ES-I3 (cell line): Measurements from ENCODE around the gene FGGY.
"Not testable (repeated sequence)": the region's sequence is repeated elsewhere in the genome, so short reads cannot be mapped to it uniquely, and the experiment has no call there.

Experiments
- H3K36me3 ChIP-seq: 2 replicates; pipeline ENCODE4 v1.6.1; 2013; ENCODE audit warnings: mild to moderate bottlenecking, low read length, control low read depth, moderate library complexity; ENCODE audit not compliant: insufficient read depth
- H3K4me1 ChIP-seq: 2 replicates; pipeline ENCODE4 v1.6.1; 2013; ENCODE audit warnings: mild to moderate bottlenecking, control low read depth, low read length; ENCODE audit not compliant: insufficient read depth
- H3K9ac ChIP-seq: 2 replicates; pipeline ENCODE4 v1.6.1; 2013; ENCODE audit warnings: low read depth, mild to moderate bottlenecking, low read length, moderate library complexity
- H3K9me3 ChIP-seq: 2 replicates; pipeline ENCODE4 v1.6.1; 2013; ENCODE audit warnings: mild to moderate bottlenecking, low read length, moderate library complexity; ENCODE audit not compliant: control insufficient read depth, insufficient read depth

Gene FGGY

DNA sequence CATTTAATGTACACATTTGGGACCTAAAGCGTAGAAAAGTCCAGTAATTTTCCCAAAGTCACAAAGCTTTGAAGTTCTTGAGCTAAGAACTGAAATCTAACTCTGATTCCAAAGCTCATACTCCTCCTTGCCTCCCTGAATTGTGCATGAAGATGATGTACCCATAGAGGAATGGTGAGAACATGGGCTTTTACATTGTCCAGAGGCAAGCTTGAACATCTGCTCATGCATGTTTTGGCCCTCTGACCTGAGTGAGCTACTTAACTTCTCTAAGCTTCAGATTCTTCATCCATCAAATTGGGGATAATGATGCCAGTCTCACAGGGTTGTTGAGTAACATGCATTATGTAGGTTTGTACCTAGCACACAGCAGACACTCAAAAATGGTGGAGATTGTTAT, 259.5 kb downstream of the FGGY start:
- Histone ChIP-seq H3K4me1 (no peaks in the 10 kb centered on the region), H3K9ac (no peak overlapping the region), H3K36me3 (no peaks in the 10 kb centered on the region), H3K9me3 (no peaks in the 10 kb centered on the region; the same call in 1 of the 2 replicates)

DNA sequence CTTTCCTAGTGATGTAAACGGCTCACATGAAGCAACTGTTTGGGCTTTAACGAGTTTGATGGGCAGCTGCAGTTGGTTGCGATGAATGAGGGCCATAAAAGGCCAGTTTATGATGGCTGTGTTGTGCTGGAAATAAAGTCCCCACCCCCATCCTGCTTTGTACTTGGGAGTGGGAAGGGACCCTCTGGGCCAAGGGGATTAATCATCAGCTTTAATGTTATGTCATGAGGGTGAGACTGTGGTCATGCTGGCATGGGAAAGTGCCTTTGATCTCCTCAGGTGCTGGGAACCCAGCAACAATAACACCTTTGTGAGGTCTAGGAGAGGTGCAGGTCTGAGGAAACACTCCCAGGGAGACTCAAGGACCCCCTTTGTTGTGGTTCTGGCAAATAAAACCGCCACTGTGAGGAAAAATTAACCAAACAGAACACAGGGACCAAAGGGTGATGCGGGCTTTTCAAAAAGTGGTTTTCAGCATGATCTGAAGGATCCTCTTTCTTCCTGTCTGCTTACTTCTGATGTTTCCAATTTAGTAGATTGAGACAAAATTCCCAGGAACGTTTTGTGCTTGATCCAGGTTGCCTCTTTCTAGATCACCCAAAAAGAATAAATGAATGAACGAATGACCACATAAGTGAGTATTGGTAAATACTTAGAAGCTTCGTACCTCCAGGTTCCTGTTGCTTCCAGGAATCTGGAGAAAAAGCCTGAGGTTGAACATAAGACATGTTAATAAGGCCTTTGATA, 260.1 kb downstream of the FGGY start:
- no peaks in the 10 kb centered on the region; the same call in none of the 2 replicates for H3K9me3 ChIP-seq
- H3K4me1 ChIP-seq: no peaks in the 10 kb centered on the region
- no peaks in the 10 kb centered on the region for H3K36me3 ChIP-seq
- no peak overlapping the region for H3K9ac ChIP-seq

DNA sequence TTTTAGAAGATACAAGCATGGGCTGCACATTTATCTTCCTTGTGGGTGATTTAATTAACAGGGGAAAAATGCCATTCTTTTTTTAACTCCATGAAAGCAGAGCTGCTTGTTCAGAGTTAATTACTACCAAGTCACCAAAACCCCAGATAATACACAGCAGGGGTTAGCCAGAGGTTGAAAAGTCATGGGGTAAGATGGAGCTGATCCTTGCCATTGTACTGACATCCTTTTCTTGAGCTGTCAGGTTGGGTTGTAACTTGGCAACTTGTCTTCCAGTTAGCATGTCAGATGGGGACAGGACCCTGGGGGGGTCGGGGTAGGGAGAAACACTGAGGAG, 260.6 kb downstream of the FGGY start:
- Histone ChIP-seq H3K9me3 (no peaks in the 10 kb centered on the region; the same call in none of the 2 replicates), H3K36me3 (no peaks in the 10 kb centered on the region), H3K4me1 (no peaks in the 10 kb centered on the region), H3K9ac (no peak overlapping the region)

DNA sequence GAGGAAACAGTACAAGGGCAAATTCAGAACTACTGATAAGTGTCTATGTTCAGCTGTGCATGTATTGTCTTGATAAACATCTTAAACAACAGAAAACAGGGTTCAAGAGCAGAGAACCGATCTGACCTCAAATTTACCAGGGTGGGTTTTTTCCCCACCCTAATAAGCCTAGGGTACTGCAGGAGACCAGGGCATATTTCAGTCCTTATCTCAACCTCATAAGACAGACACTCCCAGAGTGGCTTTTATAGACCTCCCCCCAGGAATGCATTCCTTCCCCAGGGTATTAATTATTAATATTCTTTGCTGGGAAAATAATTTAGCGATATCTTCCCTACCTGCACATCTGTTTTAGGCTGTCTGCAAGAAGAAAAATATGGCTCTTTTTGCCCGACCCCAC, 261.7 kb downstream of the FGGY start:
- H3K9ac ChIP-seq, H3K36me3 ChIP-seq, H3K4me1 ChIP-seq, H3K9me3 ChIP-seq: not testable (repeated sequence)

DNA sequence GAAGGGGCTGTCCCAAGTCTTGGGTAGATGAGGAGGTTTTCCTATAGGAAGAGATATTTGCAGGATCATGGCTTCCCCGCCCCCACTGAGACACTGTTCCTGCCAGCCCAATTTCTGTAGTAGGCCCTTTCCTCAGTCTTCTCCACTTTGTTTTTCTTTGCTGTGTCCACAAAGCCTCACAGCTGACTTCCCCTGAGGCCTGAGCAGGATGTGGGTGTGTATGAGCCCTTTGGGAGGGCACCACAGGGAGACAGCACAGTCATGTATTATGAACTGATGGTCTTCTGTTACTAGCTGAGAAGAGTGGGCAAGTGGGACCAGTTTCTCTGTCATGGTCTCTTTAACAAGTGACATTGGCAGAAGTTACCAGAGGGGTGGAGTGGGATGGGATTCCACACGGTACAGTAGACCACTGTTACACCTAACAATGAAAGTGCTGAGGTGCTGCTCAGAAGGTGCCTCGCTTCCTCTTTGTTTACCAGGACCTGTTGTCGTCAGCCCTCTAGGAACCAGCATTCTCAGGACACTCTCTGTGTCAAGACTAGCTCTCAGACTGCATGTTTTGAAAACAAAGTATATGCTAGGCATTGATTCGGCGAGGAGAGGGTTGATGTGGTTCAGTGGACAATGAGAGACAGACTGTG, 264.0 kb downstream of the FGGY start:
- H3K36me3 ChIP-seq: no peaks in the 10 kb centered on the region
- no peaks in the 10 kb centered on the region; the same call in none of the 2 replicates for H3K9me3 ChIP-seq
- H3K9ac ChIP-seq: no peak overlapping the region
- H3K4me1 ChIP-seq: no peaks in the 10 kb centered on the region

DNA sequence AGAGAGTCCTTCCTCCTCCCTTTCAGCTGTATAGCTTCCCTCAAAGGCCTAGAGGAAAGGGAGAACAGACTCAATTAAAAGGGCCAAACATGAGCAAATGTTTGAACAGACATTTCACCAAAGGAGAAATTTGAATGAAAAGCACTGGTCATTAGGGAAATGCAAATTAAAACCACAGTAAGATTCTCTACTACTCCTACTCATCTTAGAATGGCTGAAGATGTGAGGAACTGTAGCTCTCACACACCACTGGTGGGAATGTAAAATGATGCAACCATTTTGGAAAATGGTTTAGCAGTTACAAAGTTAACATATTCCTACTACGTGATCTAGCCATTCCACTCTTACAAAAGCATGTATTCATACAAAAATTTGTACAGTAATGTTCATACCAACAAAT, 264.9 kb downstream of the FGGY start:
- Histone ChIP-seq H3K36me3 (no peaks in the 10 kb centered on the region), H3K9me3 (no peaks in the 10 kb centered on the region; the same call in none of the 2 replicates), H3K9ac (no peak overlapping the region), H3K4me1 (no peaks in the 10 kb centered on the region)

DNA sequence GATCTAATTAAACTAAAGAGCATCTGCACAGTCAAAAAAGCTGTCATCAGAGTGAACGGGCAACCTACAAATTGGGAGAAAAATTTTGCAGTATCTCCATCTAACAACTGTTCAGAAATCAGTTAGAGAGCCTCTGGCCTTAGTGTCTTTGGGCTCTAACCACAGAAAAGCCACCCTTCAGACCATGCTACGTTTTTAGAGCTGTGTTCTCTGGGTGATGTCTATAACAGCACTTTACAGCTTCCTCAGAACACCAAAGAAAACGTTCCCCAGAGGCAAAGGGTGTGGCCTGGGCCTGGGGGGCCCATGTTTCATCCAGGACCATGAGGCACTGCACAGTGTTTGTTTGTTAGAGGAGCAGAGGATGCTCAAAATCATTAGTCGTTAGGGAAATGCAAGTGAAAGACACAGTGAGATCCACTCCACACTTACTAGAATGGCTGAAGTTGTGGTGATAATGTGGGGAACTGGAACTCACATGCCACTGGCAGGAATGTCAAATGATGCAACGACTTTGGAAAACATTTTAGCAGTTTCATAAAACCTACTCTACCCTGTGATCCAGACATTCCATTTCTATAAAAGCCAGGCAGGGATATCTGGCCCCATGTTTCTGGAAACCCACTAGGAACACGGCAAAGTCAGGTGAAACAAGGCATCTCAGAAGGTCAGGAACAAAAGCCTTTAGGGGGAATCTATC, 267.4 kb downstream of the FGGY start:
- Histone ChIP-seq H3K4me1 (no peaks in the 10 kb centered on the region), H3K9me3 (no peaks in the 10 kb centered on the region; the same call in none of the 2 replicates), H3K9ac (no peak overlapping the region), H3K36me3 (no peaks in the 10 kb centered on the region)

DNA sequence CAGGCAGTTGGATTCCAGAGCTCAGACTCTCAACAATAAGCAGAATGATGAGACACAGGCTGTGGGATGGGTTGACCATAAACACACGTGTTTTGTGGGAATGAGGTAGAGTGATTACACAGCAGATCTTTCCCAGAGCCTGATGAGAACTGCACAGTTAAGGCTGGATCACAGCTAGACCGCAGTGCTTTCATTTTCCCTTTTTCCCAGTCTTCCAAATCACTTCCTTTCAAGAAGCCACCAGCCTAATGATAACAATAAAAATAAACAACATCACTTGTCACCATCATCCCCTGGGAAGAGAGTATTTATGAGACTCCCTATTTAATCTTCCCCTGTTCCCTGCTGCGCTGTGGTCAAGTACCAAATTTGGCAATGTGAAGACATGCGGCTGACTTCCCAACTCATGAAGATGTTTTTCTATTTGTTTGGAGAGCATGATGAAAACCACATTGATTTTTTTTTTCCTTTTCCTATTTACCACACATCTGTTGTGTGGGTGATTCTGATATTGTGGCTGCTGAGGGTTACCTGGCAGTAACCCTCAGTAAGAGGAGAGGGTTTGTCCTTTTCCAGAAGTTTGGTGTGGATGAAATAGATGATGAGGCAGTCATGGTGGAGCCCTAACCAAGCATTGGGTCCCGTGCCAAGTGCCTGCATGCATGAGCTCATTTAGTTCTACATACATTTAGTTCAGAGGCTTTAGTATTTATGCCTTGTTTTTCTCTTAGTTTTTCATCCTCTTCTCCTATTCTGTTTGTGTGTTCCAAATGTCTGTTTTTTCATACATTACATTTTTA, 268.9 kb downstream of the FGGY start:
- Histone ChIP-seq H3K9ac (no peak overlapping the region), H3K36me3 (no peaks in the 10 kb centered on the region), H3K4me1 (0 out of 2 replicates have a peak, but pooled peaks cover 4% of the 10 kb centered on the region), H3K9me3 (no peaks in the 10 kb centered on the region; the same call in none of the 2 replicates)

DNA sequence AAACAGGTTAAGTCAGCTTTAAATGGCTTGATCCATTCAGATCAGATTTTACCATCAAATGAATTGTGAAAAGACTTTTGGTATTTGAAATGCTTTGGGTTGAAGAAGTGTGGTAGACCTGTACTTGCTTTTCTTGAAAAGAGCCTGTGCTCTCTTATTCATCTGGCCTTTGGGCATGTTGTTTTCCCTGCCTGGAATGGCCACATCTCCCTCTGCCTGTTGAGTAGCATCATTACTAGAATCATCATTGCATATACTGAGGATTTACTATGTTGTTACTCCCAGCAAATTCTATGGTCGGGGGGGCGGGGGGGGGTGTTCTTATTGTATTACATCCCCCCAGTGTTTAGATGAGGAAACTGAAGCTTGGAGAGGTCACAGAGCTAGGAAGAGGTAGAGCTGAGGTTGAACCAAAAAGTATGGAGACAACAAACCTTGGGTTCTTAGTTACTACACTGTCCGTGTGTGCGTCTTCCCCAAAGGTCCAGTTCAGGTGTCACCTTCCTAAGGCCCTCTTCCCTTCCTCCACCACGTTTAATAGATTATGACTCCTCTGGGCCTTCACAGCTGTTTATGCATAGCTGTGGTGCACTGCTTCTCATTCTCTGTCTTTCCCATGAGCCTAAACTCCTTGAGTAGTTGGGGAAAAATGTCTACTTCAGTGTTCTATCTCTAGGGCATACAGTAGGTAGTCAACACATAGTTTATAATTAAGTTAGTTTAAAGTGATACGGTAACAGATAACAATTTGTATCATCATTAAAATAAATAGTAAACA, 271.5 kb downstream of the FGGY start:
- Histone ChIP-seq H3K9ac (no peak overlapping the region), H3K9me3 (no peaks in the 10 kb centered on the region; the same call in 1 of the 2 replicates), H3K4me1 (peaks cover 4% of the 10 kb centered on the region; the same call in 1 of the 2 replicates), H3K36me3 (no peaks in the 10 kb centered on the region)

DNA sequence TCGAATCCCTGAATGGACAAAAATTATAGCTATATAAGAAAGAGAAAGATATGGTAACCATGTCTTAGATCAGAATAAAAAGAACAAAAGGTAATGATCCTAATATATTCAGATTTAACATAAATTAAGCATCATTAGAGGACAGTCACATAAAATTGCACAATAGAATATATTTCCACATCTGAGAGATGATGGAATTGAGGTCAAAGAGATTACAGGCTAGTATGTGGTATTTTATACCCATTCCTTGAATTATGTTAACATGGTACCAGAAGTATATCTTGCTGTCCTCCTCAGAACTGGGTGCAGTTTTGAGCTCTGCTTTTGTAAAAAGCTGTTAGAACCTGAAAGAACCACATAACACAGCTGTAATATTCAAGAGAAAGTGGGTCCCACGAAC, 272.3 kb downstream of the FGGY start:
- H3K36me3 ChIP-seq: no peaks in the 10 kb centered on the region
- no peak overlapping the region for H3K9ac ChIP-seq
- H3K4me1 ChIP-seq: peaks cover 4% of the 10 kb centered on the region; the same call in 1 of the 2 replicates
- H3K9me3 ChIP-seq: peaks cover 5% of the 10 kb centered on the region; the same call in 1 of the 2 replicates

DNA sequence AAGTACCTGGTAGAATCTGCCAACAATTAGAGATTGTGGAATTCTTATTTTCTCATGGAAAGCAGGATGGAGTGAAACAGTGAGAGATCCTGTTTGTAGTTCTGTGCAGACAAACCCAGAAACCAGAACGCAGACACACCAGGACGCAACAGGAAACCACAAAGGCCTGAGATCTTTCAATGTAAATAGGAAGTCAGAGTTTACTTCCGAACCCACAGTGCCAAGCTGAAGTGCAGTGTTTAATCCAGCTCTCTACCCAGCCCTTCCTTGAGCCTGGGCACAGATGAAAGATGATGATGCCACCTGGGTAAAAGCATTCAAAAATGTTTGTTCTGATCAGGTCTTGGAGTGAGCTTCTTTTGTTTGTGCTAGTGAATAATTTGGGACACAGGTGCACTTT, 273.6 kb downstream of the FGGY start:
- peaks cover 4% of the 10 kb centered on the region; the same call in 1 of the 2 replicates for H3K4me1 ChIP-seq
- H3K9ac ChIP-seq: no peak overlapping the region
- H3K36me3 ChIP-seq: no peaks in the 10 kb centered on the region
- H3K9me3 ChIP-seq: peaks cover 6% of the 10 kb centered on the region; the same call in 1 of the 2 replicates

DNA sequence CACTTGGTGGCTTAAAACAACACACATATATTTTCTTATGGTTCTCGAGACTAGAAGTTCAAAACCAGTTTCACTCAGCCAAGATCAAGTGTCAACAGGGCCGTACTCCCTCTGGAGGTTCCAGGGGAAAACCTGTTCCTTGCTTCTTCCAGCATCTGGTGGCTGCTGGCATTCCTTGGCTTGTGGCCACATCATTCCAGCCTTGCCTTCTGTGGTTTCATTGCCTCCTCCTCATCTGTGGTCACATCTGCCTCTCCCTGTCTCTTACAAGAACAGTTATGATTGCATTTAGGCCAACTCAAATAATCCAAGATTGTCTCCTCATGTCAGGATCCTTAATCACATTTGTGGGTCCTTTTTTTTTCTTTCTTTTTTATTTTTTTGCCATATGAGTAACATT, 277.2 kb downstream of the FGGY start:
- no peaks in the 10 kb centered on the region for H3K36me3 ChIP-seq
- no peak overlapping the region for H3K9ac ChIP-seq
- peaks cover 4% of the 10 kb centered on the region; the same call in 1 of the 2 replicates for H3K4me1 ChIP-seq
- H3K9me3 ChIP-seq: peaks cover 6% of the 10 kb centered on the region; the same call in 1 of the 2 replicates

DNA sequence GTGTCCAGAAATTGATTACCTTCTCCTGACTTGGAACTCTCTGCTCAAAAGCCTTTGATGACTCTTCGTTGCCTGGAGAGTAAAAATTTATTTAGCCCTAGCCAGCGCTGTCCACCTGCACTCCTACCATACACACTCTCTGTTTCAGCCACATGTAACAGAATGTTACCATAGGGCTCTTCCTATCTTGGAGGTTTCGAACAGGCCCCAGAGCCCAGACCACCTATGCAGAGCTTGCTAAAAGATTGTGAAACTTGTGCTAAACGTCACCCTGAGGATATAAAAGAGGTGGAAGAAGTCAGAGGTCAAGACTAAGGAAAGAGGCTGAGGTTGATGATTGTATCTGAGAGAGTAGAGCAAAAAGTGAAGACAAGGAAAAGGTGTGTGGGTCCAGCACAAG, 280.9 kb downstream of the FGGY start:
- H3K9me3 ChIP-seq: peaks cover 6% of the 10 kb centered on the region; the same call in 1 of the 2 replicates
- no peaks in the 10 kb centered on the region for H3K36me3 ChIP-seq
- no peak overlapping the region for H3K9ac ChIP-seq
- H3K4me1 ChIP-seq: no peaks in the 10 kb centered on the region
